Gastrocnemius medialis (tissue), 4 donors: ENCODE data around the gene SERPINB1. TPM values are rescaled to one million over a fixed set of nuclear protein-coding genes. Genes with fewer than 3 reads are reported as not detected.

ENCODE experiments used
- ATAC-seq, 2 donors: fragments of 150-250 bp; one replicate each; pipeline ENCODE4 v1.9.1; 2016
- DNase-seq, 2 donors: peaks; one replicate each; pipeline ENCODE4 v3.0.0-alpha.2; 2019
- H3K27ac ChIP-seq, 4 donors: fragments of 200-600 bp; sonication (generic); 1 replicate in 1 of 4; 2 replicates in 3 of 4; pipeline ENCODE4 v1.5.1; 2016 to 2018; ENCODE audit warnings: mild to moderate bottlenecking in 2 of 4, moderate library complexity in 1 of 4
- H3K27me3 ChIP-seq, 3 donors: fragments of 200-600 bp; sonication (generic) in 2 of 3; 1 replicate in 1 of 3; 2 replicates in 2 of 3; pipeline versions ENCODE4 v1.5.1 to v1.6.0; 2016 to 2019; ENCODE audit warnings: mild to moderate bottlenecking in 1 of 3, moderate library complexity in 1 of 3
- H3K36me3 ChIP-seq, 2 donors: fragments of 200-600 bp; sonication (generic) in 1 of 2; one replicate each; pipeline ENCODE4 v1.5.1; 2017 to 2018
- H3K4me1 ChIP-seq, 2 donors: fragments of 200-600 bp; sonication (generic) in 1 of 2; one replicate each; pipeline ENCODE4 v1.5.1; 2016 to 2017; ENCODE audit warnings: mild to moderate bottlenecking in 2 of 2
- H3K4me3 ChIP-seq, 4 donors: fragments of 200-600 bp; sonication (generic) in 3 of 4; 1 replicate in 1 of 4; 2 replicates in 3 of 4; pipeline ENCODE4 v1.5.1; 2016 to 2019; ENCODE audit warnings: mild to moderate bottlenecking in 2 of 4
- H3K9me3 ChIP-seq, 3 donors: fragments of 200-600 bp; sonication (generic) in 2 of 3; 1 replicate in 1 of 3; 2 replicates in 2 of 3; pipeline ENCODE4 v1.5.1; 2016 to 2019
- CTCF ChIP-seq, 5 experiments: fragments of 450-650 bp in 3 of 5; fragments of 200-600 bp in 2 of 5; sonication (generic) in 2 of 5; IDR thresholded peaks in 4 of 5; conservative IDR thresholded peaks in 1 of 5; 1 replicate in 4 of 5; 2 replicates in 1 of 5; pipeline ENCODE4 v1.5.1; 2016 to 2019; ENCODE audit warnings: antibody characterized with exemption in 5 of 5, mild to moderate bottlenecking in 3 of 5, moderate library complexity in 3 of 5
- POLR2A ChIP-seq, 2 donors: fragments of 450-650 bp; IDR thresholded peaks; one replicate each; pipeline ENCODE4 v1.6.1; 2017; ENCODE audit warnings: antibody characterized with exemption in 2 of 2, mild to moderate bottlenecking in 2 of 2, moderate library complexity in 2 of 2
- in situ Hi-C, 4 donors: fragments of 200-750 bp; cut with MboI; loops; one replicate each; pipeline versions ENCODE4 v1.15.0 to v1.8.0; 2017; ENCODE audit warnings: low sequenced_read_pairs in 4 of 4
- intact Hi-C: fragments of 100-400 bp; cut with DNase I; formaldehyde crosslinking; loops from one replicate; pipeline ENCODE4 v1.15.1; 2023; ENCODE audit warnings: low total_unique reads
- total RNA-seq, 4 donors: library from RNA; depleted of rRNA; stranded (reverse); fragments of >200 nt; gene quantifications; one replicate each; pipeline versions ENCODE4 v1.1.0 to v1.2.3, GENCODE V29; 2016

SERPINB1 gene
- total RNA-seq, 4 donors from 2014 or later, result 14.0 to 29.9 (median 24.9) TPM

- Histone ChIP-seq H3K4me3 (no peak overlapping the region), H3K36me3 (no peaks in the 10 kb centered on the region), H3K27me3 (no peaks in the 10 kb centered on the region), H3K27ac (no peak overlapping the region), H3K9me3 (no peaks in the 10 kb centered on the region), H3K4me1 (peaks cover 23 to 25% of the 10 kb centered on the region in 2 donors)
- TF ChIP-seq POLR2A (IDR thresholded peaks at IDR 0.05), result no peak
- TF ChIP-seq CTCF (IDR thresholded peaks at IDR 0.05 in 4 of 5, conservative IDR thresholded peaks at IDR 0.05 in 1 of 5), result no peak
- in situ Hi-C loops (no loop called here), intact Hi-C loops (no loop called here)
- no peak for ATAC-seq
- no peak for DNase-seq
Observed at GRCh38 chr6:2816158-2816557, 25.5 kb downstream of the SERPINB1 start.

DNA sequence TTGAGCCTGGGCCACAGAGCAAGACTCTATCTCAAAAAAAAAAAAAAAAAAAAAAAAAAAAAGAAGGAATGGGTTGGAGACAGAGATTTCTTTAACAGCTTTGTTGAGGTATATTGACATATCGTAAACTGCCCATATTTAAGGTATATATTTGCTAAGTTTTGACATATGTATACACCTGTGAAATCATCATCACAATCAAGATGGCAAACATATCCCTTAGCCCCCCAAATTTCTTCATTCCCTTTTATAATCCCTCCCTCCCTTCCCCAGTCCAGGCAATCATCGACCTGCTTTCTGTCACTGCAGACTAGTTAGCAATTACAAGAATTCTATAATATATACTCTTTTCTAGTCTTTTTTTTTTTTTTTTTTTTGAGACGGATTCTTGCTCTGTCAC lies 29.0 kb downstream of the SERPINB1 start:
- intact Hi-C loops (no loop called here), in situ Hi-C loops (no loop called here)
- DNase-seq, result no peak
- ATAC-seq, result no peak
- TF ChIP-seq CTCF (IDR thresholded peaks at IDR 0.05 in 4 of 5, conservative IDR thresholded peaks at IDR 0.05 in 1 of 5) (no peak), POLR2A (IDR thresholded peaks at IDR 0.05) (no peak)
- H3K4me1 ChIP-seq, result peaks cover 7 to 9% of the 10 kb centered on the region in 2 donors
- no peaks in the 10 kb centered on the region for H3K27me3 ChIP-seq
- H3K36me3 ChIP-seq, result no peaks in the 10 kb centered on the region
- no peak overlapping the region for H3K27ac ChIP-seq
- H3K9me3 ChIP-seq, result no peaks in the 10 kb centered on the region
- H3K4me3 ChIP-seq, result no peak overlapping the region

- Histone ChIP-seq H3K36me3 (no peaks in the 10 kb centered on the region), H3K9me3 (no peaks in the 10 kb centered on the region), H3K27ac (no peak overlapping the region), H3K4me3 (no peak overlapping the region), H3K27me3 (no peaks in the 10 kb centered on the region), H3K4me1 (peaks cover 12 to 19% of the 10 kb centered on the region in 2 donors)
- ATAC-seq (no peak), DNase-seq (no peak)
- no peak for TF ChIP-seq CTCF (IDR thresholded peaks at IDR 0.05 in 4 of 5, conservative IDR thresholded peaks at IDR 0.05 in 1 of 5)
- no peak for TF ChIP-seq POLR2A (IDR thresholded peaks at IDR 0.05)
- intact Hi-C loops, result no loop called here
- in situ Hi-C loops, result no loop called here
Observed at GRCh38 chr6:2810092-2810671, 31.5 kb downstream of the SERPINB1 start.

GRCh38 chr6:2809015-2809414 lies 32.6 kb downstream of the SERPINB1 start:
- no peak for TF ChIP-seq POLR2A (IDR thresholded peaks at IDR 0.05)
- TF ChIP-seq CTCF (IDR thresholded peaks at IDR 0.05 in 4 of 5, conservative IDR thresholded peaks at IDR 0.05 in 1 of 5), result no peak
- intact Hi-C loops (no loop called here), in situ Hi-C loops (no loop called here)
- peaks cover 12 to 19% of the 10 kb centered on the region in 2 donors for H3K4me1 ChIP-seq
- H3K36me3 ChIP-seq, result no peaks in the 10 kb centered on the region
- no peaks in the 10 kb centered on the region for H3K27me3 ChIP-seq
- DNase-seq, result no peak
- H3K27ac ChIP-seq, result no peak overlapping the region
- no peak for ATAC-seq
- H3K4me3 ChIP-seq, result no peak overlapping the region
- no peaks in the 10 kb centered on the region for H3K9me3 ChIP-seq
